Ovary (tissue), 3 donors: ENCODE data around the gene RIPOR2.

Source experiments
- CTCF ChIP-seq, 3 donors: fragments of 450-650 bp in 2 of 3; fragments of 200-600 bp in 1 of 3; IDR thresholded peaks; one replicate each; pipeline versions ENCODE4 v1.5.1 to v1.8.0; 2016 to 2022; ENCODE audit warnings: antibody characterized with exemption in 3 of 3, mild to moderate bottlenecking in 1 of 3
- EP300 ChIP-seq: sonication (generic); formaldehyde crosslinking; IDR thresholded peaks from one replicate; pipeline ENCODE4 v1.6.1; 2017; ENCODE audit warnings: antibody characterized with exemption
- POLR2A ChIP-seq: fragments of 450-650 bp; IDR thresholded peaks from one replicate; pipeline ENCODE4 v1.6.1; 2017; ENCODE audit warnings: antibody characterized with exemption, mild to moderate bottlenecking, moderate library complexity
- donor health status: DM: no; HTN: no; CAD: no.

GRCh38 chr6:24861934-24862333, 73.8 kb downstream of the RIPOR2 start:
- no peak for TF ChIP-seq CTCF (IDR thresholded peaks at IDR 0.05)
- TF ChIP-seq POLR2A, result no peak
- TF ChIP-seq EP300, result no peak
